ENCODE data around the gene SNAPC4.

- TF ChIP-seq GATA2 (IDR thresholded peaks at IDR 0.05; ENCODE audit: low read depth, low read length): no peak
- no peak for TF ChIP-seq GATA3 (IDR thresholded peaks at IDR 0.05; ENCODE audit: low read depth, low read length)
These were observed 32.4 kb downstream of the SNAPC4 start for GRCh38 chr9:136367296-136368145.
